HL-60 (cell line): Measurements from ENCODE around the gene MEIKIN.

Experiments
- DNase-seq, 2 experiments: peaks; one replicate each; pipeline ENCODE4 v3.0.0-alpha.2; 2010 to 2020; ENCODE audit warnings: low read depth in 1 of 2, low spot score in 1 of 2
- H3K27ac ChIP-seq: fragments of 250-450 bp; sonication (Bioruptor Pico); replicated peaks from 2 replicates; pipeline ENCODE4 v1.5.1; 2020; ENCODE audit warnings: mild to moderate bottlenecking, moderate library complexity
- H3K27me3 ChIP-seq: fragments of 250-450 bp; sonication (Bioruptor Pico); 2 replicates; pipeline ENCODE4 v1.5.1; 2021; ENCODE audit warnings: mild to moderate bottlenecking, moderate library complexity; ENCODE audit not compliant: insufficient read depth, poor library complexity, severe bottlenecking
- H3K4me3 ChIP-seq: replicated peaks from 2 replicates; pipeline ENCODE4 v1.5.1; 2011; ENCODE audit warnings: mild to moderate bottlenecking, control low read depth, low read length; ENCODE audit not compliant: insufficient read depth
- CTCF ChIP-seq: IDR thresholded peaks from one replicate; pipeline ENCODE4 v1.5.1; 2011; ENCODE audit warnings: low read length, control low read depth, inconsistent platforms; ENCODE audit not compliant: insufficient read depth
- GABPA ChIP-seq: IDR thresholded peaks from 2 replicates; pipeline ENCODE4 v1.6.1; 2012; ENCODE audit warnings: low read depth
- POLR2AphosphoS5 ChIP-seq: IDR thresholded peaks from 2 replicates; pipeline ENCODE4 v1.6.1; 2012; ENCODE audit warnings: low read depth
- REST ChIP-seq: IDR thresholded peaks from 2 replicates; pipeline ENCODE4 v1.6.1; 2012; ENCODE audit warnings: low read depth; ENCODE audit not compliant: insufficient replicate concordance
- SPI1 ChIP-seq: IDR thresholded peaks from 2 replicates; pipeline ENCODE4 v1.6.1; 2012; ENCODE audit warnings: low read depth, mild to moderate bottlenecking, borderline replicate concordance

MEIKIN gene

GRCh38 chr5:131771692-131772091, 173.8 kb downstream of the MEIKIN start:
- DNase-seq: no peak
- no peak for TF ChIP-seq POLR2AphosphoS5
- no peak for TF ChIP-seq CTCF
- no peak for TF ChIP-seq REST
- no peak for TF ChIP-seq SPI1
- no peak for TF ChIP-seq GABPA
- H3K27ac ChIP-seq: no peak overlapping the region
- H3K27me3 ChIP-seq: no peaks in the 10 kb centered on the region
- no peak overlapping the region for H3K4me3 ChIP-seq

GRCh38 chr5:131769961-131770360, 175.5 kb downstream of the MEIKIN start:
- TF ChIP-seq REST: no peak
- no peak for TF ChIP-seq GABPA
- no peak for TF ChIP-seq CTCF
- no peak for TF ChIP-seq SPI1
- no peak for TF ChIP-seq POLR2AphosphoS5
- Histone ChIP-seq H3K4me3 (no peak overlapping the region), H3K27ac (no peak overlapping the region), H3K27me3 (no peaks in the 10 kb centered on the region)
- DNase-seq: no peak

- TF ChIP-seq REST (no peak), POLR2AphosphoS5 (no peak), CTCF (no peak), SPI1 (no peak), GABPA (no peak)
- H3K4me3 ChIP-seq: no peak overlapping the region
- no peak for DNase-seq
- H3K27ac ChIP-seq: no peak overlapping the region
- H3K27me3 ChIP-seq: no peaks in the 10 kb centered on the region
These were observed 176.1 kb downstream of the MEIKIN start for GRCh38 chr5:131769336-131769735.
